Measurements from ENCODE around the gene NANOGP8.
A peak's percentile ranks its signal among the peaks of the same experiment; 100 is the strongest.
"Not testable (repeated sequence)": the region's sequence is repeated elsewhere in the genome, so short reads cannot be mapped to it uniquely, and the experiment has no call there.

Gene NANOGP8

DNA sequence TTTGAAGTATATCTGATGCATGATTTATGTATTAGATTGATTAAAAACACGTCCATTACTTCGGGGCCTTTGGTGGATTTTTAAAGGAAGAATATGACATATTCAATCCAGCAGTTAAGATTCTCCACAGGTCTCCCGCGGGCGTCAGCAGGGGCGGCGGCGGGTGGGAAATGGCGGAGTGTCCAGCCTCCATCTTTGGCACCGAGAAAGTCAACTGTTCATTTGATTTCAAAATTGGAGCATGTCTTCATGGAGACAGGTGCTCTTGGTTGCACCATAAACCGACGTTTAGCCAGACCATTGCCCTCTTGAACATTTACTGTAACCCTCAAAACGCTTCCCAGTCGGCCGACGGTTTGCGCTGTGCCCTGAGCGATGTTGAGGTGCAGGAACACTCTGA is 7.2 kb upstream of the NANOGP8 start:
- no peak for DNase-seq

DNA sequence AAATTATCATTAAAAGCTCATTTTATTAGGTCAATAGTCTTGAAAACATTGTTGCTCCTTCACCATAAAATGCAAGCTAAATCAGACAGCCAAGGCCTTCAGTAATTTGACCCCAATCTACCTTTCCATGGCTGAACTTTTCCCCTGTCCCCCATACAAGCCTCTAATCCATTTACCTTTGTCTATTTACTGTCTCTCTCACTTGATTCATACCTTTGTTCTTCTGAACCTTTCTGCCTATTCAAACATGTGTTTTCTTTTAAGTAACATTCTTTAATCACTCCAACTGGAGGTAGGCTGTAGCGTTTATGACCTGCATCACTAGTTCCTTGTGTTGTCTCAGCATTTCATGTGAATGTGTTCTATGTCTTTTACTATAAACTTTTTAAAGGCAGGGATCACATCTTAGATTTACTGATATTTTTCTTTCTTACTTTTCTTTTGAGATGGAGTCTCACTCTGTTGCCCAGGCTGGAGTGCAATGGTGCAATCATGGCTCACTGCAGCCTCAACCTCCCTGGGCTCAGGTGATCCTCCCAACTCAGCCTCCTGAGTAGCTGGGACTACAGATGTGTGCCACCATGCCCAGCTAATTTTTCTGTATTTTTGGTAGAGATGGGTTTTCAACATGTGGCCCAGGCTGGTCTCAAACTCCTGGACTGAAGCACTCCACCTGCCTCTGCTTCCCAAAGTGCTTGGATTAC is 5.2 kb upstream of the NANOGP8 start:
- no peak for DNase-seq

DNA sequence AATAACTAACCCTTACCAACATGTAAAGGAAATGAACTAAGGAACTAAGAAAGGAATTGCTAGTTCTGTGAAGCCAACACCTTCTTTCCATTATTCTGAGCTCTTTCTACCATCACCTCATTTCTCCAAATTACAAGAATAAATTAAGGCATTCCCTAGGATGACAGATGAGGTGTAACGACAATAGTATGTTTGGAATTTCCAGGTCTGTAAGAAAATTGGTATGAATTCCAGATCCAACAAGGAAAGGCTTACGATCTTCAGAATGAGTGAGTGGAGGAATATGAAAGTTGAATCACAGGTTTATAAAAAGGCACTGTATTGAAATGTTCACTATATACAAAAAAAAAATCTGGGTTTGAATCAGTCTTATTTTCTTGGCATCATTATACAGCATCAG is 4.5 kb upstream of the NANOGP8 start:
- no peak for DNase-seq

DNA sequence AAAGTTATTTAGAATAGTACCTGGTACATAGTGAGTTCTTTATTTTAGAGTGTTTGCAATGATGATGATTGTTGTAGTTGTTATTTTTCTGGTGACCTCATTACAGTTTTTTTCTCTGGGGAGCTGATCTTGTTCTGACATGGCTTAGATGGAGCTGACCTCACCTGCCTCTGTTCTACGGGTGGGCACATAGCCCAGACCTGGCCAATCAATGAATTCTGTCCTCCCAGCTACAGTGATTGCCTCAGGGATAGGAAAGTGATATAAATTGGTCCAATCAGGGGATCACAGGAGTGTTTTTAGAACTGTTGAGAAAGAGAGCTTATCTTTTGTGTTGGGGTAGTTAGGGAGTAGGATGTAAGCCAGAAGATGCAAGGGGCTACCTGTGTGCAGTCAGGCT is 3.2 kb upstream of the NANOGP8 start:
- DNase-seq, result no peak

DNA sequence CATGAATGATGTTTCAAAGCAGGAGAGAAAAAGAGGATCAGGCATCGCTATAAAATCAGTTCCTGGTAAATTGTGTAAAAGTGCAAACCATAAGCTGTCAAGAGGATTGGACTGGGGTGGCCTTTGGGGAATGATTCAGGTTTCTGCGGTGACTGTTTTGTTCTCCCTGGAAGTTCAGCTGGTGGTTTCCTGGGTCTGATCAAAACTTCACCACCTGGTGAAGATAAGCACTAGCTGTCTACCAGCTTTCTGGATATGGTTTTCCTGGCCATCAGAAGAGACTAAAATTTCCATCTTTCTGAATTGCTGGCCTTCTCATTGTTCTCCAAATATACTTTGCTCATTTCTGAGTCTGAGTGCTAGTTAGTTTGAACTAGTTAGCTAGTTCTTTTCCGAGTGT is 2.7 kb upstream of the NANOGP8 start:
- no peak for DNase-seq

DNA sequence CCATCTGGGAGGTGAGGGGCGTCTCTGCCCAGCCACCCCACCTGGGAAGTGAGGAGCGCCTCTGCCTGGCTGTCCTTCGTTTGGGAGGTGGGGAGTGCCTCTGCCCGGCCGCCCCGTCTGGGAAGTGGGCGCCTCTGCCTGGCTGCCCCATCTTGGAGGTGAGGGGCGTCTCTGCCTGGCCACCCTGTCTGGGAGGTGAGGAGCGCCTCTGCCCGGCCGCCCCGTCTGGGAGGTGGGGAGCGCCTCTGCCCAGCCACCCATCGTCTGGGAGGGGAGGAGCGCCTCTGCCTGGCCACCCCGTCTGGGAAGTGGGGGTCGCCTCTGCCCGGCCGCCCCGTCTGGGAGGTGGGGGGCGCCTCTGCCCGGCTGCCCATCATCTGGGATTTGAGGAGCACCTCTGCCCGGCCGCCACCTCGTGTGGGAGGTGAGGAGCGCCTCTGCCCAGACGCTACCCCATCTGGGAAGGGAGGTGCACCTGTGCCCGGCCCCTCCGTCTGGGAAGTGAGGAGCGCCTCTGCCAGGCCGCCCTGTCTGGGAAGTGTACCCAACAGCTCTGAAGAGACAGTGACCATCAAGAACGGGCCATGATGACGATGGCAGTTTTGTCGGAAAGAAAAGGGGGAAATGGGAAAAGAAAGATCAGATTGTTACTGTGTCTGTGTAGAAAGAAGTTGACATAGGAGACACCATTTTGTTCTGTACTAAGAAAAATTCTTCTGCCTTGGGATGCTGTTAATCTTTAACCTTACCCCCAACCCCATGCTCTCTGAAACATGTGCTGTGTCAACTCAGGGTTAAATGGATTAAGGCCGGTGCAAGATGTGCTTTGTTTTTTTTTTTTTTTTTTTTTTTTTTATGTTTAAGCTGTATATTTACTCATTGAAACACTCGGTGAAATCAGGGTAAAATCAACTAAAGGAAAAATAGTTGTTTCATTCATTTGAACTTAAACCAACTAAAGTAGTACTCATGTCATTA is 2.4 kb downstream of the NANOGP8 start:
- not testable (repeated sequence) for DNase-seq

DNA sequence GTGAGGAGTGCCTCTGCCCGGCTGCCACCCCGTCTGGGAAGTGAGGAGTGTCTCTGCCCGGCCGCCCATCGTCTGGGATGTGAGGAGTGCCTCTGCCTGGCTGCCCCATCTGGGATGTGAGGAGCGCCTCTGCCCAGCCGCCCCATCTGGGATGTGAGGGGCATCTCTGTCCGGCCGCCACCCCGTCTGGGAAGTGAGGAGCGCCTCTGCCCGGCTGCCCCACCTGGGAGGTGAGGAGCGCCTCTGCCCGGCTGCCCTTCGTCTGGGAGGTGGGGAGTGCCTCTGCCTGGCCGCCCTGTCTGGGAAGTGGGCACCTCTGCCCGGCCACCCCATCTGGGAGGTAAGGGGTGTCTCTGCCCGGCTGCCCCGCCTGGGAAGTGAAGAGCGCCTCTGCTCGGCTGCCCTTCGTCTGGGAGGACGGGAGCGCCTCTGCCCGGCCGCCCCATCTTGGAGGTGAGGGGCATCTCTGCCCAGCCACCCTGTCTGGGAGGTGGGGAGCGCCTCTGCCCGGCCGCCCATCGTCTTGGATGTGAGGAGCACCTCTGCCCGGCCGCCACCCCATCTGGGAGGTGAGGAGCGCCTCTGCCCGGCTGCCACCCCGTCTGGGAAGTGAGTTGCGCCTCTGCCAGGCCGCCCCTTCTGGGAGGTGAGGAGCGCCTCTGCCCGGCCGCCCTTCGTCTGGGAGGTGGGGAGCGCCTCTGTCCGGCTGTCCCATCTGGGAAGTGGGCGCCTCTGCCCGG is 3.3 kb downstream of the NANOGP8 start:
- DNase-seq, result not testable (repeated sequence)

DNA sequence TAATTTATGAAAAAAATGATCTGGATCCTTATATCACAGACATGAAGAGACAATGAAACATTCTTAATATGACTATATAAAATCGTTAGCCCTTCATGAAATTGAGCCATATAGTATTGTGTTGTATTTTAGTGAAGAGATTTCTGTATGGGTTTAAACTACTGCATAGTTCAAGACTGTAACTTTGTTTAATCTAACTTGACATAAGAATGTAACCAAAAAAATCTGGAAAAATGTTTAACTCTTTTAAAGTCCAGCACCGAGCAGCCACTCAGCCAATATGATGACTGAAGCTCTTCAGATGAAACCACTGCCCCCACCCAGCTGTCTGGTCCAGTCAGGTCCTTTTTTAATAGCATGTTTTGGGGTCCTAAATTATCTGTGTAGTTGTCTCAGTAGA is 4.9 kb downstream of the NANOGP8 start:
- no peak for DNase-seq

DNA sequence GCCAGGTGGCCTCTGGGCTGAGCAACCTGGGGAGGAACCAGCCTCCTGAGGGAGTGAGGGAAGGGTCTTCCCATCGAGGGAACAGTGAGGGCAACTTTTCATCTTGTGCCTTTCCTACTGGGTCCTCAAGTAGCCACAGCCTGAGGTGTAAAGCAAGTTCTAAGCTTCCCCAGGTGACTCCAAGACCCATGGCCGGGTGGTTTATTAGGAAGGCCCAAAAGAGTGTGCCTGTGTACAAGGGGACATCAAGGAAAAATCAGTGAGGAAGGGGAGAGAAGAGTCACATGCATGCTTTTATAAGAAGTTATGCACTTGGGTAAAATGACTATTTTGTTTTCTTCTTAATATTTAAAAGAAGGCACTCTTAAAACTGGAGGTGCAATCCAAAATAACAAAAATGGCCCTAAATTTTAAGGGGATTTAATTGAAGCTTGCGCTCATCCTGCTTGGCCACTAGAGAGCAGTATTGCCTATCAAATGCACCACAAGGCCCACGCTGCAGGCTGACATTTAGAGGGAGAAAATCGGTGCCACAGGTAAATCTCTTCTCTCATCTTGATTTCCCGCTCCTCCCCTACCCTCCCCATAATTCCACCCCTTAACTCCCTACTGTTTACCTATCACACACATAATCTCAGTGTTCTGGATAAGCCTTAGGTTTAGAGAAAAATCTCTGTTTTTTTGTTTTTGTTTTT is 6.7 kb downstream of the NANOGP8 start:
- DNase-seq, result peak; percentile 75

DNA sequence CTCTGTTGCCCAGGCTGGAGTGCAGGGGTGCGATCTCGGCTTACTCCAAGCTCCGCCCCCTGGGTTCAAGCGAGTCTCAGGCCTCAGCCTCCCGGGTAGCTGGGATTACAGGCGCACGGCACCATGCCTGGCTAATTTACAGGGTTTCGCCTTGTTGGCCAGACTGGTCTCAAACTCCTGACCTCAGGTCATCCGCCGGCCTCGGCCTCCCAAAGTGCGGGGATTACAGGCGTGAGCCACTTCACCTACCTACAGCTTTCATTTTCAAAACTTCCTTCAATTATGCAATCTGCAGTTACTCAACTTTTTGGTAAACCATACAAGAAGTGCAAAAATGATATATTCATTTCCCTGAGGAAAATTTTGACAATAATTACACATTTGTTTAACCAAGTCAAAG is 14.0 kb downstream of the NANOGP8 start:
- no peak for DNase-seq

DNA sequence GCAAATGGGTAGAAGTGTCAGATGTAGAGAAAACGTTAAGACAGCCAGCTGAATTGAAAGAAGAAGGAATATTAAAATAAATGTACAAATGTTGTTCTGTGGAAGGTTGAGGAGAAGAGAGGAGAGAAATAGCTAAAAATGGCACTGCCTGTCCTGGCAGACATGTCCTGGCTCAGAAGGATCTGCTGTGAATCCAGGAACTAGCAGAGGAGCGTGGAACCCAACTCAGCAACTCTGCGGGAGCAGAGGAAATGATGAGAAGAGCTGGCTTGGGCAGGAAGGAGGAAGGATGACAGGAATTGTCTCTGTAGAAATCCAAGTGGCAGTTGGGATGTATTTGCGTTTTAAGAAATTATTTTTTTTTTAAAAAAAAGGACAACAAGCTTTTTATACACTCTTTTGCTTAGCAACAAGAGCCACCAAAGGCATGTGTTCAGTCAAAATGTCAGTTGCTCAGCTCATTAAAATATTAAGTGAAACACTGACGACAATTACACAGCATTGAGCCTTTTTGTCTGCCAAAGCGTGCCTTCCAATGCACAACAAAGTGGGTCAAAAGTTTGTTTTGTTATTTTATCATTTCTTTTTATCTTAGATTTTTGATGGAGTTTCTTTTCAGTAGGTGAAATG is 16.1 kb downstream of the NANOGP8 start:
- no peak for DNase-seq

DNA sequence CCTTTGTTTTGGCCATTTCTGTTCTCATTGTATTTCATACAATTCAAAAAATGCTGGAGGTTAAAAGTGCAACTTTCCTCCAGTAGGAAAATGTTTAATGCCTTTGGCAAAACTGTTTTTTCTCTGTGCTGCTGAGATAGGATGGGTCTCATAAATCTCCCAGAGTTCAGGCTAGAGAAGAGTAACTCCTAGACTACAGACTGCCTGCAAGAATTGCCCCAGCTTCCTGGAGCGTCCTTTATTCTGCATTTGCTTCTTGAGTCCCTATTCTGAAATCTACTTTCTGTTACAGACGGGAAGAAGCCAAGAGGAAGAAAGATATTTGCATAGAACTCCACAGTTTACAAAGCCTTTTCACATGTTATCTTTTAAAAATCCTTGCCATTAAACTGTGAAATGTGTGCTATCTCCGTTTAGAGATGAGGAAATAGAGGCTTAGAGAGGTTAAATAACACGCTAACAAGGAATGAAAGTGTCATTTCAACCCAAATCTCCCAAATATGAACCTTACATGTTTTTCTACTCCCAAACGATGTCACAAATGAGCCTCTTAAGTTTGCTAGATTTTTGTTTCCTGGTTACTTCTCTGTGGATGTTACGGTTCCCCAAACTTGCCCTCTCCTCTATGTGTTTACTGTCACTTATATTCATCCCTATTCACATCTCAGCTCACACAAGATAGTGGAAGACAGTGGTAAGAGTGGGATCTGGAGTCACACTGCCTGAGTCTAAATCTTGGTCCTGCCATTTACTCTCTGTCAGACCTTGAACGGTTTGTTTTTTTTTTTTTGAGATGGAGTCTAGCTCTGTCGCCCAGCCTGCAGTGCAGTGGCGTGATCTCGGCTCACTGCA is 17.4 kb downstream of the NANOGP8 start:
- no peak for DNase-seq

DNA sequence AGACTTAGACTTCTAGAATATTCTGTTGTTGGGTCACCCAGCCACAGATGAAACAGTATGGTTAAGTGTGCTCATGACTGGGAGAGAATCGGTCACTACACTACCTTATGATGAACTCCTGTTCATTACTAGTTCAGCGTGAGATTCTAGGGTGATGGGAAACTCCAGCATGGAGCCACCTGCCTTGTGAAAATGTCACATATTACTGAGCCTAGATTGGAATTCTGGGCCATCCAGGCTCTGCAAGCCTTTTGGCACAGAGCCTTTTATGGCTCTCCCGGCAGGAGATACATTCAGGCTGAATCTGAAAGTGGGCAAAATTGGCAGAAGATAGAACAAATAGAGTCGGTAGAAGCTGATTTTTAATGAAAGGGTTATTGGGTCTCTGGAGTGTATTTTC is 19.0 kb downstream of the NANOGP8 start:
- DNase-seq, result no peak

DNA sequence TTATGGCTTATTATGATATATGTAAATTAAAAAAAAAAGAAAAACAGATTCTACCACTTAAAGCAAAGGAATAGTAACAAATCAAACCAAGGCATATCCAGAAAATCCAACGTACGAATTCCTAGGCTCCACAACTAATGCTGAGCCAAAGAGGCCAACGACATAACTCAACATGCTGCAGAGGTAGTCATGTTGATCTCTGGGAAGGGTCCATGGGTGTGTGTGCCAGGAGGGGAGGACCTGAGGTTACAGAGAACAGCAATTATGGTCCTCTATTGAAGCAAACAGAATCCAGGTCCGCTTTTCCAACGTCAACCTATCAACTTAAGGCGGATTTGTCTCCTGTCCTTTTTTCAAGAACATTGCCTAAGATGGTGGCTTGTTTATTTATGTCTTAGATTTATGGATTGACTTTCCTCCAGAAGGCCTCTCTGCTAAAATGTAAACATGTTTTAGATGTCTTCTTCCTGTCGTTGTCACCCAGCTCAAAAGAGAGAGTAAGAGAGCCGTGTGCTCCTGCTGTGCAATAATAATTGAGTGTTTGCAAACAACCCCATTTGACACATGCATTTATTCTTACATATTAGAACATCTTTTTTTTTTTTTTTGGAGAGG is 20.4 kb downstream of the NANOGP8 start:
- DNase-seq, result no peak

DNA sequence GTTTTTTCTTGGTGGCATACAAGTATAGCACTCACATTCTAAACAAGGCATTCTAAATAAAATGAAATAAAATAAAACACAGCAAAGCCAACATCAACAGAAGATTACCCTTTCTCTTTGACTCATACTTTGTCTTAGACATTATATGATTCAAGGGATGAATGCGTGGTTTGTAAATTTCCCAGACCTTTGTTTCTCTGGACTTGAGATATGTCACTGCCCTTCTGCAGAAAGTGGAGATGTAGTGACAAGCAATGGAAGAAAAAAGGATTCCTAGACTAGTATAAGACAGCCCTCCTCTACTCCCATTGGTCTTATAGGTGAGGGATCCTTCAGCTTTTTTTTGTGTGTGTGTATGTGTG is 22.4 kb downstream of the NANOGP8 start:
- DNase-seq, result no peak

DNA sequence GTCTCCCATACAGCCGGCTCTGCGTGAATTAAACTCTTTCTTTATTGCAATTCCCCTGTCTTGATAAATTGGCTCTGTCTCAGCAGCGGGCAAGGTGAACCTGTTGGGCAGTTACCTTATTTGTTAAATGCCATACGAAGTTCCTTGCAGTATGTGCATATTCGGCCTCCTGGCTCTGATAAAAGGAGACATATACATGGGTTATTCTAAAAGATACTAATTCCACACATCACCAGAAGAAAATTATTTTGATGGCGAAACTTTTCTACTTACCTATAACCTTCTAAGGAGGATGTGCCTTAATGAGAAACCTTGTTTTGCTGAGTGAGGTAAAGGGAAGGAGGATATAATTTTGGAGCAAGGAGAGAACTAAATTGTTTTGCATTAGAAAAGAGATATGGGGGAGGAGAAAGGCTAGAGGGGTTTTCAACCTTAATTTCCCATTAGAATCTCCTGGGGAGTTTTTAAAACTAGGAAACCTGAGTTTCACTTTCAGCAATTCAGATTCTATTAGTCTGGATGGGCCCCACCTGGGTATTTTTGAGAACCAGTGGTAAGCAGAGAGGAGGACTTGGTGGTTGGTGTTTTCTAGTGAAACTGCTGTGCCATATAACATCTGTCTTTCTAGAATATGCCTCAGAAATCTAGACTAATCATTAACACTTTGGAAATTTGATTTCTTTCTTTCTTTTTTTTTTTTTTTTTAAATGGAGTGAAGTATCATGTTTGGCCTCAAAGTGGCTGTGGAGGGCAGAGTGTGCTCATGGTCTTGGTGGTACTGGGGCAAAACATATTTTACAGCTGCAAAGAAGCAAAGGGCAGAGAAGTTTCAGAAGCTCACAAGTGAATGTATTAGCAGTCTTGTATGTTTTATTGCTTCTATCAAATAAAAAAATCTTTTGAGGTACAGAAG is 23.0 kb downstream of the NANOGP8 start:
- DNase-seq, result no peak

DNA sequence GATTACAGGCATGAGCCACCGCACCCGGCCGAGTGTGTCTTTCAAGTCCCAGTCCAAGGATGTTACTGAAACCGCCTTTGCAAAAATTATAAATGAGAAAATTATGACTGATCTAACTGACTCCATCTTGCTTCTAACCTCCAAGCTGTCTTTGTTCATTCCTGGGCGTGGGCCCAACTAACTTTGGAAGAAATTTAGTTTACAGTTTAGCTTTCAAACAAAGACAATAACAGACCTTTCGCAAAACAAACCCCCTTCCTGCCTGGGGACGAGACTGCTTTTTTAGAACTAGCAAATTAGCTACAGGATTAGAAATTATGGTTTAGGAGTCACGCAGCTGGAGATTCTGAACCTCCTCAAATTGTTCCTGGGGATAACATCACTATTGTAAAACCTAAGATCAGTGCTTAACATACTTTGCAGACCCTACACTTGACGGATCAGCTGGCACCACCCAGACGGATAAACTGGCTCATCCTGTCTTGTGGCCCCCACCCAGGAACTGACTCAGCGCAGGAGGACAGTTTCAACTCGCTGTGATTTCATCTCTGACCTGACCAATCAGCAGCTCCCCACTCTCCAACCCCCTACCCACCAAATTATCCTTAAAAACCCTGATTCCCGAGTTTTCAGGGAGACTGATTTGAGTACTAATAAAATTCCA is 23.8 kb downstream of the NANOGP8 start:
- no peak for DNase-seq

DNA sequence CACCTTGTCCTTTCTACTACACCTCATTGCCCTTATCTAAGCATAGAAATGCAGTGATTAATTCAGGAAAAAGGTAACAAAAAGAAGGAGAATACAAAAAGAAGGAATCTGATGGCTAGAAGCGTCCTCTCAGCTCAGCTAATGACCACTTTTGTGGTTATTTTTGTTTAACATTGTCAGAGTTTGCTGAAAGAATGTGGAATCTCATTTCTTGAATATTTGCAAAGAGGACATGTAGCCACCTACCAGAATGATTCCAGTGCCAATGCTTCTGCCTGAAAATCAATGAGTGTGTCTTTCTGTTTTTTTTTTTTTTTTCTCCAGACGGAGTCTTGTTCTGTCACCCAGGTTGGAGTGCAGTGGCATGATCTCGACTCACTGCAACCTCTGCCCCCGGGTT is 24.5 kb downstream of the NANOGP8 start:
- no peak for DNase-seq

DNA sequence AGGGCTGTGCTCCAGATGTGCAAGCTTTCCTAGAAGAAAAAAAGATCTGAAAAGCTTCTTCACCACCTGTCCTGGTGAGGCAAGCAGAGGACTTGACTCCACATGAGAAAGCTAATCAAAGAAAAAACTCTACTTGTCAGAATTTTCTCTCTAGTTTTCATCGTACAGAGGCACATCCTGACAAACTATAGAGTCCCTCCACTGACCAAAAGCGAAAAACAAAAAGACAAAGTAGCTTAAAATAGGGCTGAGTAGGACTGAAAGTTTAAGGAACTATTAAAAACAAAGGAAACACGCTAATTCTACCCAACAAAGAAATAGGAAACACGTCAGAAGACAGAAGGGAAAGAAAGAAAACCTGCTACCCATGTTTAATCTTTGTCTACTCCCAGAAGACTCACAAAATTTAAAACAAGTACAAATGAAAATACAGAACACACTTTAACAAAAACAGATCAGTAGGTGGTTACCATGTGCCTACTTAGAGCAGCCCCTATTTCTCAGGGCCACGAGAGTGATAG is 26.5 kb downstream of the NANOGP8 start:
- DNase-seq, result no peak
